NCI-H82 (cell line): ENCODE results near the gene HLA-DQB1.
"Not testable (repeated sequence)": the region's sequence is repeated elsewhere in the genome, so short reads cannot be mapped to it uniquely, and the experiment has no call there.

Experiments used
- DNase-seq: peaks from one replicate; lab custom pipeline; 2025; lab: John Stamatoyannopoulos, UW

HLA-DQB1 gene

DNA sequence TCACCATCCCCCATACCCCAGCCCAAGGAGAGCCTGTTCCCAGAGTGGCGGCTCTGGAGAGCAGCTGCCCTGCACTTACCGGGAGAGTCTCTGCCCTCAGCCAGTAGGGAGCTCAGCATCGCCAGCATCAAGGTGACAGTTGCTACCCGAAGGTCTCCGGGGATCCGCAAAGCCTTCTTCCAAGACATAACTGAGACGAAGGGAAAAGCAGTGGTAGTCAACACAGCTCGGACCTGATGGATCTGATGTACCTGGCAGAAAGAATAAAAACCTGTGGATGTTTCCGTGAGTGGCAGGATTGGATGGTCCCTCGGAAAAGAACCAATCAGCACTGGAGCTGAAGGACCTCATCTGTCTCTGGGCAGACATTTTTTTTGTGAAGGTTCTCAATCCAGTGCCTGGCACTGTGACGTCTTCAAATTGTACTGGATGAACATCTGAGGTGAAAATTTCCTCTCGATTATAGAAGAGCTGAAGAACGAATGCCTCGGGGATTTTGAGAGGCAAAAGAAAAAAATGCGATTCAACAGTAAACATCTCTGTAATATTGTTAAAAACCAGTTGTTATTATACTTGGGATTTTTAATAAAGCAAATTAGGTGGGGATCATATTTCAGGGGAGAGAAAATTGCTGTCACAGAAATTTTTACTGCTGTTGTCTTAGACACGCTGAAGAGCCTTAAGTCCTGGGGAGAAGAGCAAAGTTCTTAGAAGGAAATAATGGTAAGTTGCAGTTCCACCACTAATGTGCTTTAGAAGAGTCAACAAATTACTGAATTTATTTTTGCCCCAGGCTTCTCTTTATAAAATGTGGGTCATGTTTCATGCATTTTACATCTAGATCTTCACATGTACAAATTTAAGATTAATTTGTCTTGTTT is at the start of gene HLA-DQB1:
TSS of gene HLA-DQB1 (minus strand) at position 238 of the 881 bp plus-strand sequence. CDS start at position 188, 50 bp downstream.
- peak; percentile 72 for DNase-seq

DNA sequence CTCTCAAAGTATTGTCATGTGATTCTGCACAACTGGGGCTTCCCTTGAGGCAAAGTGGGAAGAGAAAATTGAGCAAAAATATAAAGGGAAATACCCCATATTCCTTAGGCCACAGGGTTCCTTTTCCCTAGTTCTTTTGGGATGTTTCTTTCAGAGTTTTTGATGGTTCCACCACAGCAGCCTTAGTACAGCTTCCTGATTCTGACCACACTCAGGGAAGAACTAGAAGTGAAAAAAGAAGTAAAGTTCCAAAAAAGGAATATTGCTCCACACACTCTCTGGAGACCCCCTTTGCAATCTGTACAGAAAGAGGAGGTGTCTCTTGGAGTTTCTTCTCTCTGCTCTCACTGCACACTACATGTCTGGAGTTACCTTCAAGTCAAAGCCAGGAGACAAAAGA is 46.8 kb upstream of the HLA-DQB1 start:
- DNase-seq: no peak

DNA sequence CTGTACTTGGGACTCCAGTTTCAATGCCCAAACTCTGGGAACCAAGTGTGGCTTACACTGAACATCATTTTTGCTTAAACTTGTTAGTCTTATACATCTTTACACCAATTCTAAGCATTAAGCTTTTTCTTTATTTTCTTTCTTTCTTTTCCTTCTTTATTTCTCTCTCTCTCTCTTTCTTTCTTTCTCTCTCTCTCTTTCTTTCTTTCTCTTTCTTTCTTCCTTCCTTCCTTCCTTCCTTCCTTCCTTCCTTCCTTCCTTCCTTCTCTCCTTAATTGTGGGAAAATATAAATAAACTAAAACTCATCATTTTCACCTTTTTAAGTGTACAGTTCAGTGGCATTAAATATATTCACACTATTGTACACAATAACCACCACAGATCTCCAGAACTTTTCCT is 43.2 kb upstream of the HLA-DQB1 start:
- no peak for DNase-seq

DNA sequence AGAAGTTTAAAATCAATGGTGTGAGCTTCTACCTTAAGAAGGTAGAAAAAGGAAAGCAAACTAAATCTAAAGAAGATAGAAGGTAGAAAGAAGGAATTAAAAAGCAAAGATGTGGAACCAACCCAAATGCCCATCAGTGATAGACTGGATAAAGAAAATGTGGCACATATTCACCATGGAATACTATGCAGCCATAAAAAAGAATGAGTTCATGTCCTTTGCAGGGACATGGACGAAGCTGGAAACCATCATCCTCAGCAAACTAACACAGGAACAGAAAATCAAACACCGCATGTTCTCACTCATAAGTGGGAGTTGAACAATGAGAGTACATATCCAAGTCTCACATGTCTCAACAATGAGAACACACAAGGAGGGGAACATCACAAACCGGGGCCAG is 38.7 kb upstream of the HLA-DQB1 start:
- not testable (repeated sequence) for DNase-seq

DNA sequence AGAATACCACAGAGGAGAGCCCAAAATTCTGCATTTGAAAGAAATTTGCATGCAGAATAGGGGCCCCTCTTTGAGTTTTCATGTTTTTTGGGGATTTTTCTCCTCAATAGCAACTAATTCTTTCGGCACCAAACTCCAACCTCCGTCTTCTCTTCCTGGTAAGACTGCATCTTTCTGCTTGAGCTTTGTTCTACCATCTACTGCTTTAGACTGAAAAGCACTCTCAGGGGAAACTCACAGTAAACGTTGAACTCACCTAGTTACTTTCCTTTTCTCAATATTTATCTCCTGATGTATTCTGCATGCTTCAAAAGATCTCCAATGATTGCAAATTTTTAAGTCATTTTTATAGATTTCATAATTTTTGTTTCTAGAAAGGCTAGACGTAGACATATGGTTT is 36.9 kb upstream of the HLA-DQB1 start:
- DNase-seq: no peak

DNA sequence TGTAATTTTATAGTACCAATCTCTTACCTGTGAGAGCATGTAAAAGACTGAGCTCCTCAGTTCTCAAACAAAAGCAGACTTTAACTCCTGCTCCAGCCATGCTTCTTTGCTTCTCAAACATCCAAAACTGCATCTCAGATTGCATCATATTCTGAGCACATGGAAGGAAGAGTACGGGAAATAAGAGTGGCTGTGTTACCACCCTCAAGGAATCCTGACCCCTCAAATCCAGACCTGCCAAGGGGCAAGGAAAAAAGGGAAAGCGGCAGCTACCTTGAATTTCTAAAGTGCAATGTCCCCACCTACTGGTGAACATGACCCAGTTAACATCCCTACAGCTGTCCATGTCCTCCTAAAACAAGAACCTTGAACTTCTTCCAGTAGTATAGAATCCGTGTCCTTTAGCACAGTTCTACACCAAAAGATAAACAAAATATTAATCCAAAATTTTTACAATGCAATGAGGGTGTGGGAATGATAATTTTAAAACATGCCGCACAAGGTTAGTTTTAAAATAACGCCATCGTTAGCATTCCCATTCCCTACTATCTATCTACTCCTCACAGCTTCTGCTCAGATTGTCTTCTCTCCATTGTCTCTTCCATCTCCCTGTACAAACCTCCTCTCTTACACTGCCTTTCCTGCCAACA is 34.1 kb upstream of the HLA-DQB1 start:
- peak; percentile 82 for DNase-seq

DNA sequence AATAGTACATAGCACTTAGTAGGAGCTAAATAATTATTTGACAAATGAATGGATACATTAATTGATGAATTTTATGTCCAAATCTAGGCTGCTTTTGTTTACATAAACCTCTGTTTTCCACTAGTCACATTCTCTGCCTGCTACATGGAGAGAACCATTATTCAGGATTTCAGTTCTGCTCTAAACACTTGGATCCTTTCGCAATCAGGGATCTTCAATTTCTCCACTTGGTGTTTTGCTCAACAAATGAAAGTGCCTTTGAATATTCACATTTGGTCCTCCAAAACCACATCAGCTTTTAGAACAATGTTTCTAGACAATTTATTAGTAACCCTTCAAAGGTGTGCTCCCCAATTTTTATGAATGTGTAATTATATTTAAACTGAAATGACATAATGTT is 30.6 kb upstream of the HLA-DQB1 start:
- no peak for DNase-seq

DNA sequence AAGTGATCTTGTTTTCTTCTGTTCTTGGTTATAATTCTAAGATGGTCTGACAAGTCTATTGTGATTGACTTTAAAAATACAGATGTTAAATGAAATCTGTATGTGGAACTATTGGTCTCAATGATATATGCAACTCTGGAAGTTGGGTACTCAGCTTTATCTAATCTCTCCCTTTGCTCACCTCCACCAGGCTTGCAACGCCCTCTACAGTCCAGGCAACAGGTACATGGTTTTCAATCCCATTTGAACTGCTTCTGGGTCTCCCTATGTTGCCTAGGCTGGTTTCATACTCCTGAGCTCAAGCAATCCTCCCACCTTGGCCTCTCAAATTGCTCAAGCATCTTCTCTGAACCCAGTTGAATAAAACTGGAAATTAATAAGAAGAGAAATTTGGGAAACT is 25.6 kb upstream of the HLA-DQB1 start:
- peak; percentile 63 for DNase-seq

DNA sequence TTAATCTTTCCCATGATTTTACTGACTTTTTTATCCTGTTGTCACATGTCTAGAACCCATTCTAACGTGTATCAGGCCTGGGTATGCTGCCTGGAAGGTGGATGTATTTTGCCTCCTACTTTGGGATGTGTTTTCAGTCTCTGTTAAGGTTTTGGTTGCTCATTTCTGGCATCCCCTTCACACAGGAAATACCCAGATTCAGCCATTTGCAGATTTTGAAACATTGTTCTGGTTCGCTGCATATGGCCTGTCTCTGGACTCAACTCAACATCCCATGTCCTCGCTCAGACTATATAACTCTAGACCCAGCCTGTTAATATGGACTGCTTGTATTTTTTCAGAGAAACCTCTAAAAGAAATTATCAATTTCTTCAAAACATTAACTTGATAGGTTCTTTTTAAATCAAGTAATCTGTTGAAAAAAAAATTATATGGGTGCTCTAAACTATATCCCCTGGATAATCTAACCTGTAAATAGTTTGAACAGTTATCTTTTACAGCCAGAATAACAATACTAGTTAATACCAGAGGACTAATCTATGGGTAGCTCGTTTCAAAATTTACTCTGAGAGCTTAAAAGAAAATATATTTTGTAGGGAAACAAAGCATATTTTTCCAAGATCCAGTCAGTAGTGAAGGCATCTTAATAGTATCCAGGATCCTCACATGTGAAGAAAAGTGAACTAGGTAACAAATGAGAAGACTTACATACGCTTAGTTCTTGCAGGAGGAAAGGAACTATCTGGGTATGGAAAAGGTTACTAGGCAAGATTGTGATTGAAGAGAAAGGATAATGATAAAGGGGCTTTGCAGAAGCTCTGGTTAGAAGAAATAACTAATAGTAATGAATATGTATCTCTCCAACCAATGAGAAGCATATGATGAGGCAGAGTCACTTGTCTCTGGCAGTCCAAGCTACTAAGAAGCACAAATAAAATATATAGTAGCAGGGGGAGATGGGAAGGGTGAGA is 23.4 kb upstream of the HLA-DQB1 start:
- DNase-seq: no peak

DNA sequence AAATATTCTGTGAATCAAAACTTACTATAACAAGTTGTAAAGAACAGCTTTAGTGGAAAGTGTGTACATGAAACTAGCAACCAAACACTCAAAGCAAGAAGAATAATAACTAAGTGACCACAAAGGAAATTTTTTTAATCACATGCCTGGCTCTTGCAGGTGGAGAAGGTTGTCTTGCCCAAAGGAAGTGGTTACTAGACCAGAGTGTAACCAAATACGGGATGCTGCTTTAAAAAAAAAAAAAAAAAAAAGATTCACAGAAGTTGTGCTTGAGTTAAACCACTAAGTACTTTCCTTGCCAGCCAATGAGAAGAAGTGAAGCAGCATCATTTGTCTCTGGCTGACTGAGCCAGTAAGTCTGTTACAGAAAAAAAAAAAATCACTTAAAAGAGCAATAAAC is 19.1 kb upstream of the HLA-DQB1 start:
- DNase-seq: peak; percentile 54

DNA sequence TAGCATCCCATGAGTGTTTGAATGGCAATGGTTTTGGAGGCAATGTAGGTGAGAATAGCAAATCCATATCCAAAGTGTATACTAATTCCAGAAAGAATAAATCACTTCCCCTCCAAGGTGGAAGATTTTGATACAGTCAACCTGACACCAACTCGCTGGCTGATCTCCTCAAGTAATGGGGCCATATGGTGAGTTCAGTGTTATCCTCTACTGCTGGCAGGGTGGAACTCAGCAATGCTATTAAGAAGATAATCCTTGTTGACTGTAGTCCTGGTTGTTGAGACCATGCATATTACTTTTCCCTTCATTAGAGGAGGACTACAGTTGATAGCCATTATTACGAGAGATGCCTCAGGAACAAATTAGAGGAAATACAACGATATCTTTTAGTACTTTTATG is 17.8 kb upstream of the HLA-DQB1 start:
- peak; percentile 98 for DNase-seq

DNA sequence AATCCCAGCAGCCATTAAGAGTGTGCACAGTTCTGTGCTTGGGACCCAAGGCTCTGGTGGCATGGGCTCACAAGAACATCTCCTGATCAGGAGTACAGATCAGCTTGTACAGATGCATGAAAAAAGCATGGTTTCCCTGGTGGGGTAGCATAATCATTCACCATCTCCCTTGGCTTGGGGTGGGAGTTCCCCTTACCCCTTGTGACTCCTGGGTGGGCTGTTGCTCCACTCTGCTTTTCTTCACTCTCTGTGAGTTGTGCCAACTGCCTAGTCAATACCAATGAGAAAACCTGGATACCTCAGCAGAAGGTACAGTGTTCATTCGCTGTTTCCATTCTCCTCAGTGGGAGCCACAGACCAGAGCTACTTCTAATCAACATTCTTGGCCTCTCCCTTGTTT is 13.6 kb upstream of the HLA-DQB1 start:
- DNase-seq: no peak

DNA sequence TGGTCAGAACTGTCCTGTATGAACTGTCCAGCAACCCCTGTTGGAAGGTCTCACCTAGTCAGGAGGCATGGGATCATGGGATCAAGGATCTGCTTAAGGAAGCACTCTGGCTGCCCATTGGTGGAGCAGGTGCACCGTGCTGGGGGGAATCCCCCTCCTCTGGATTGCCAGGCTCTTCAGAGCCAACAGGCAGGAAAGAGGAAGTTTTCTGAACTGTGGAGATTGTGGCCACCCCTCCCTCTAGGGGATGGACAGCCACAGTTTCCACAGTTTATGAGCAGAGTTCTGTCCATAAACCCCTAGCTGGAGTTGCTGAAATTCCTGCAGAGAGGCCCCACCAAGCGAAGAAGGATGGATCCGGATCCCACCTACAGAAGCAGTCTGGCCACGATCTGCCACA is 13.0 kb upstream of the HLA-DQB1 start:
- DNase-seq: no peak

DNA sequence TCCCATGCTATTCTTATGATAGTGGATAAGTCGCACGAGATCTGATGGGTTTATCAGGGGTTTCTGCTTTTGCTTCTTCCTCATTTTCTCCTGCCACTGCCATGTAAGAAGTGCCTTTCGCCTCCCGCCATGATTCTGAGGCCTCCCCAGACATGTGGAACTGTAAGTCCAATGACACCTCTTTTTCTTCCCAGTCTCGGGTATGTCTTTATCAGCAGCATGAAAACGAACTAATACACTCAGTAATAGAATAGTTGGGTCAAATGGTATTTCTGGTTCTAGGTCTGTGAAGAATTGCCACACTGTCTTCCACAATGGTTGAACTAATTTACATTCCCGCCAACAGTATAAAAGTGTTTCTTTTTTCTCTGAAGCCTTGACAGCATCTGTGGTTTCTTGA is 7.7 kb upstream of the HLA-DQB1 start:
- not testable (repeated sequence) for DNase-seq

DNA sequence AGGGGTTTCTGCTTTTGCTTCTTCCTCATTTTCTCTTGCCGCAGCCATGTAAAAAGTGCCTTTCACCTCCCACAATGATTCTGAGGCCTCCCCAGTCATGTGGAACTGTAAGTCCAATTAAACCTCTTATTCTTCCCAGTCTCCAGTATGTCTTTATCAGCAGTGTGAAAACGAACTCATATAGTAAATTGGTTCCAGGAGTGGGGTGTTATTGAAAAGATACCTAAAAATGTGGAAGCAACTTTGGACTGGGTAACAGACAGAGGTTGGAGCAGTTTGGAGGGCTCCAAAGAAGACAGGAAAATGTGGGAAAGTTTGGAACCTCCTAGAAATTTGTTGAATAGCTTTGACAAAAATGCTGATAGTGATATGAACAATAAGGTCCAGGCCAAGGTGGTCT is 5.5 kb upstream of the HLA-DQB1 start:
- DNase-seq: not testable (repeated sequence)

DNA sequence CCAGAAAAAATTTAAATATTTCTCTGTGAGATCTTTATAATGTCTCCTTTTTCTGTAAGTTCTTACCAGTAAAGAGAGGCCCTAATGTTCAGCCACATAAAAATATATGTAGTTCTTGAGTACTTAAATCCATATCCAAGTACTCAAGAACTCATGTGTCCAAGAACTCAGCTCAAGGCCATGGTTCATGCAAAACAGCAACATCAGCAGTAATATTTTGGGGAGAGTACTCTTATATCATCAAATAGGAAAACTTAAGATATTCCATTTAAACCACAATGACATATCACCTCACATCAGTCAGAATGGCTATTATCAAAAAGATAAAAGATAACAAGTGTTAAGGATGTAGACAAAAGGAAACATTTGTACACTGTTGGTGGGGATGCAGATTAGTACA is 3.4 kb upstream of the HLA-DQB1 start:
- no peak for DNase-seq

DNA sequence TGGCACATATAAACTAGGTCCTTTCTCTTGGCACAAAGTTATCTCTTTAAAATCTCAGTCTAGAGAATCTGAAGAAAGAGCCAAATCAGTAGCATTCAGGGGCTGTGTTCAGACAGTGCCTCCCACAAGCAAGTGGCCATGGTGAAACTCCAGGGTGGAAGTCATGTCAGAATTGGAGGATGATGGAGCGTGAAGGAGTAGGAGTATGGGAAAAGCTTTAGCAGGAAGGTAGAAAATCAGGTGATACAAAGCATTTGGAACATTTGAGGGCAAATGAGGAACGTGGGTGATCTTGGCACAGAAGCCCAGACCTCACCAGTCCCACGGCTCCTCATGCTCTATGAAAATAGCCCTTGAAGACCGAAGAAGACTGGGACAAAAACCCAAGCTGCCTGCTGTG is 2.8 kb upstream of the HLA-DQB1 start:
- DNase-seq: no peak

DNA sequence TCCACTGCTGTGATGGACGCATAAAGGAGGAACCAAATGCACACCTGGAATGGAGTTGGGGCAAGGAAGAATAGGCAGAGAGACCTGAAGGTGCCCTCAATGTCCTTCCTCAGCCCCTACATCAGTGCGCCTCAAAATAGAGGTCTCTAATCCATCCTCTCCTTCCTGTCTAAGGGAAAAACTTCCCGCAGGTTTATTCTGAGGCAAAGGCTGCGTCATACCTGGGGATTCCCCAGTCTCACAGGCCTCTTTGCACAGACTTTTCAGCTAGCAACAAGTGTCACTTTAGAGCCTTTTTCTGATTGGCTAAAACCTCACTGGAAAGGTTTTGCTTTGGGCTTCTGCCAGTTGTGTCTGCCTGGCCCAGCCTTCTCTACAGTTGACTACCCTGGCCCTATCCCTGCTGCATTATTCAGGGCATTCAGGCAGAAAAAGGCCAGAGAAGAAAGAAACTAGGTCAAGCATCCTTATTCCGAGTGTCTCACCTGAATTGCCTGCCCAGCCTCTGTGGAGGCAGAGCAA is 1.8 kb upstream of the HLA-DQB1 start:
- no peak for DNase-seq

DNA sequence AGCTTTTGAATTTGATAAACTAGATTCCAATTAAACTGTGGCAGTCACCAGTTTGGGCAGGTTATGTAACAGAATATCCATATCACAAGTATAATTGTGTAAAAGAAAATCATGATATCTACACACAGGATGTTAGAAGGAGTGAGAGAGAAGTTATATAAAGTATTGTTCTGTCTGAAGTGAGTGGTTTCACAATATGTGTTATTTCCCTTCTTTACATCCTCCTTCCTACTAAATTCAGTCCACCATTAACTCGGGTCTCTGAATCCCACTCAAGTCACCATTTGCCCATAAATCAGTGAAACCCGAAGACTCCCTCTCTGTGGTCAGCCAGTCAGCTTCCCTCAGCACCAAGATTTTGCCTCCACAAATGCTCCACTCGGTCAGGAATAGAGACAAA is 796 bp downstream of the HLA-DQB1 start:
- no peak for DNase-seq

DNA sequence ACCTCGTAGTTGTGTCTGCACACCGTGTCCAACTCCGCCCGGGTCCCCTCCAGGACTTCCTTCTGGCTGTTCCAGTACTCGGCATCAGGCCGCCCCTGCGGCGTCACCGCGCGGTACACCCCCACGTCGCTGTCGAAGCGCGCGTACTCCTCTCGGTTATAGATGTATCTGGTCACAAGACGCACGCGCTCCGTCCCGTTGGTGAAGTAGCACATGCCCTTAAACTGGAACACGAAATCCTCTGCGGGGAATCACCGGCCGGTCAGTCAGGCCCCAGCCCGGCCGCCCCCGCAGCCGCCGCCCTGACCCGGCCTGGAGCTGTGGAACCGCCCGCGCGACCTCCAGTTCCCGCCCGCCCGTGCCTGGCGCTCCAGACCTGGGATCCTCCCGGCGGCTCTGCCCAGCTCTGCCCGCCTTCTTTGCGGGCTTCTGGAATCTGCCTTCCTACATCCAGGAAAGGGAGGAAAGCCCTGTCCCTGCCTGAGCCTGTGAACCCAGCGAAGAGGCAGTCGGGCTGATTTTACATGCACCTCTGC is 1.6 kb downstream of the HLA-DQB1 start:
- DNase-seq: peak; percentile 27

DNA sequence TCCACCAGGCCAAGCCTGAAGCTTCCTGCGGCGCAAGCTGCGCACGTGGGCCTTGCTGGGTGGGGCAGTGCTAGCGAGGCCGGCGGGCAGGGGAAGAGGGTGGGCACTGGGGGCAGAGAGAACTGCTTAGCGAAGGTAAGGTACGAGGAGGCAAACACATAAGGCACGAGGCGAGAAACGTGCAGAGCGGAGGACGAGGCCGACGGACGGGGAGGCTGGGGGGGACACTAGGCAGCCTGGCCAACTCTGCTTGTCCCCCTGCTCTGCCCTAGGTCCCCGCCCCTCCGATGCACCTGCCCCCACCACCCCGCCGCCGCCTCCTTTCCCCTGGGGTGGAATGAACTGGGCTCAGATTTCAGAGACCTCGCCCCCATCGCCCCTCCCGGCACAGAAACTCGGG is 2.1 kb downstream of the HLA-DQB1 start:
- DNase-seq: no peak

DNA sequence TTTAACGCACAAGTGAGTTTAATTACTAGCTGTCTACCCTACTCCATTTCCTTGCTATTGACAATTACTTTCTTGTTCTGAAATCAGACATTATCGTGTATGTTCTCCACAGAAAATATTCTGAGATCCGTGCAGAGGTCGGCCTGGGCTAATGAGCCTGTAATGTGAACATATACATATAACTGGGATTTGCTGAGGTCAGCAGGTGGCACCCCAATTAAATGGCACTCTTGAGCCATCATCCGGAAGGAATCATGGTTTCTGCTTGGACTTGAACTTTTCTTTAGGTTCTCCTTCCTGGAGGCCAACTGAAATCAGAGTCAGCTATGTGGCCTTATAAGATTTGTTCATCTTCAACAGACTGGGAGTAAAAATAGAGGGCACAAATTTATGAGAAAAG is 3.6 kb downstream of the HLA-DQB1 start:
- no peak for DNase-seq
